Lower leg skin (tissue), 4 donors: Measurements from ENCODE around the gene PRICKLE2. TPM values are rescaled to one million over a fixed set of nuclear protein-coding genes. Genes with fewer than 3 reads are reported as not detected.
A peak's percentile ranks its signal among the peaks of the same experiment; 100 is the strongest.

ENCODE experiments used
- DNase-seq, 2 donors: peaks; one replicate each; pipeline ENCODE4 v3.0.0-alpha.2; 2019; ENCODE audit warnings: low spot score in 2 of 2
- H3K4me3 ChIP-seq: fragments of 200-600 bp; sonication (generic); 2 replicates; pipeline ENCODE4 v1.5.1; 2017; ENCODE audit warnings: mild to moderate bottlenecking, low read depth; ENCODE audit not compliant: poor library complexity, severe bottlenecking
- CTCF ChIP-seq, 3 donors: fragments of 450-650 bp; IDR thresholded peaks; one replicate each; pipeline ENCODE4 v1.5.1; 2016; ENCODE audit warnings: antibody characterized with exemption in 3 of 3, mild to moderate bottlenecking in 3 of 3, moderate library complexity in 2 of 3
- POLR2A ChIP-seq, 2 donors: fragments of 450-650 bp; IDR thresholded peaks; one replicate each; pipeline ENCODE4 v1.6.1; 2016 to 2017; ENCODE audit warnings: antibody characterized with exemption in 2 of 2, mild to moderate bottlenecking in 1 of 2, moderate library complexity in 1 of 2
- WGBS, 2 donors: methylation state at CpG; one replicate each; pipeline ENCODE4 v1.1.5; 2018; 5-methylcytosine and 5-hydroxymethylcytosine counted together
- intact Hi-C: fragments of 100-400 bp; cut with DNase I; formaldehyde crosslinking; loops from one replicate; pipeline ENCODE4 v1.15.0; 2023; ENCODE audit warnings: low total_unique reads
- total RNA-seq, 4 donors: library from RNA; depleted of rRNA; stranded (reverse); fragments of >200 nt; gene quantifications; one replicate each; pipeline ENCODE4 v1.1.0, GENCODE V29; 2016

The PRICKLE2 gene
- total RNA-seq, 4 donors from 2014 or later, result 10.2 to 18.7 (median 11.7) TPM

- H3K4me3 ChIP-seq, result no peak overlapping the region
- 53 to 62% methylated on average over 4 of the region's 4 CpGs for WGBS, 2 donors
- no peak for DNase-seq
- TF ChIP-seq POLR2A (IDR thresholded peaks at IDR 0.05) (no peak), CTCF (IDR thresholded peaks at IDR 0.05) (no peak)
- intact Hi-C loops, result no loop called here
Measured at GRCh38 chr3:64163755-64164148, 61.5 kb downstream of the PRICKLE2 start.

GRCh38 chr3:64163019-64163754, 62.1 kb downstream of the PRICKLE2 start:
- intact Hi-C loops, result no loop called here
- no peak for DNase-seq

GRCh38 chr3:64161481-64161952, 63.7 kb downstream of the PRICKLE2 start:
- intact Hi-C loops, result no loop called here
- TF ChIP-seq POLR2A (IDR thresholded peaks at IDR 0.05) (no peak), CTCF (IDR thresholded peaks at IDR 0.05) (no peak)
- no peak overlapping the region for H3K4me3 ChIP-seq
- WGBS, 2 donors, result 2% methylated on average over 2 of the region's 2 CpGs
- DNase-seq, result no peak

More at GRCh38 chr3:64163019-64163754, 62.1 kb downstream of the PRICKLE2 start:
- WGBS, 2 donors, result 48 to 52% methylated on average over 8 of the region's 8 CpGs
- TF ChIP-seq POLR2A (IDR thresholded peaks at IDR 0.05), result no peak
- no peak for TF ChIP-seq CTCF (IDR thresholded peaks at IDR 0.05)
- no peak overlapping the region for H3K4me3 ChIP-seq

- intact Hi-C loops, result no loop called here
- H3K4me3 ChIP-seq, result no peak overlapping the region
- TF ChIP-seq POLR2A (IDR thresholded peaks at IDR 0.05), result no peak
- no peak for TF ChIP-seq CTCF (IDR thresholded peaks at IDR 0.05)
- 84 to 88% methylated on average over 8 of the region's 8 CpGs for WGBS, 2 donors
- DNase-seq, result peak in 1 of 2 donors; percentile 34
Measured at GRCh38 chr3:64160000-64160695, 65.1 kb downstream of the PRICKLE2 start.

GRCh38 chr3:64158334-64158733, 66.9 kb downstream of the PRICKLE2 start:
- WGBS, 2 donors, result 63 to 66% methylated on average over 3 of the region's 3 CpGs
- TF ChIP-seq POLR2A (IDR thresholded peaks at IDR 0.05), result no peak
- no peak for TF ChIP-seq CTCF (IDR thresholded peaks at IDR 0.05)
- intact Hi-C loops, result no loop called here
- H3K4me3 ChIP-seq, result no peak overlapping the region
- DNase-seq, result peak in 1 of 2 donors; percentile 80
